Astrocyte of the cerebellum (primary cell): ENCODE measurements around the gene OSGIN1.

ENCODE experiments used
- DNase-seq: peaks from one replicate; pipeline ENCODE4 v3.0.0-alpha.2; 2011; ENCODE audit warnings: low read depth
- H3K4me3 ChIP-seq: 2 replicates; pipeline ENCODE4 v1.5.1; 2011; ENCODE audit warnings: mild to moderate bottlenecking, low read depth, low read length, moderate library complexity
- in situ Hi-C: cut with HindIII; loops from 2 replicates; pipeline ENCODE4 v1.10.0; 2017; ENCODE audit warnings: low sequenced_read_pairs
- TF ChIP-seq, protein P1 (sequence below): IDR thresholded peaks from 2 replicates; pipeline ENCODE4 v1.5.1; 2012; ENCODE audit warnings: low read length, low read depth, moderate library complexity, mild to moderate bottlenecking; ENCODE audit errors: missing control alignments

The OSGIN1 gene

DNA sequence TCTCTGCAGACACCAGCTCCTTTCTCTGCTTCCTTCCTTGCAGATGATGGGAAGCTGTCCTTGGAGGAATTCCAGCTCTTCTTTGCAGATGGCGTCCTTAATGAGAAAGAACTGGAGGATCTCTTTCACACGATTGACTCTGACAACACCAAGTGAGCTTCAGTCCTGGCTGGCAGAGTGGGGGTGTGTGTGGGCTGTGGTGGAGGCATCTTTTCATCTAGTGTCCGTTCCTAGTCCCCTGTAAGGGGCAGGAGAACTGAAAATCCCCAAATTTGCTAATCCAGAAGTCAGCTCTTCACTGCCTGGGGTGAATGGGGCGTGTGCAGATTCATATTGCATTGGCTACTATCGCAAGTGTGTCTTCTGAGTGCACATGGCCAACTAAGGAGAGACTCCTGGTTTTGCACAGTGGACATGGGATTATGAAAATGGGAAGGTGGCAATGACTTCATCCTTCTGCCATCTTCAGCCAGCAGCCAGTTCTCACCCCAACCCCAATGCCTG lies 25.4 kb downstream of the OSGIN1 start:
- no peak overlapping the region for H3K4me3 ChIP-seq
- TF ChIP-seq, protein P1, sequence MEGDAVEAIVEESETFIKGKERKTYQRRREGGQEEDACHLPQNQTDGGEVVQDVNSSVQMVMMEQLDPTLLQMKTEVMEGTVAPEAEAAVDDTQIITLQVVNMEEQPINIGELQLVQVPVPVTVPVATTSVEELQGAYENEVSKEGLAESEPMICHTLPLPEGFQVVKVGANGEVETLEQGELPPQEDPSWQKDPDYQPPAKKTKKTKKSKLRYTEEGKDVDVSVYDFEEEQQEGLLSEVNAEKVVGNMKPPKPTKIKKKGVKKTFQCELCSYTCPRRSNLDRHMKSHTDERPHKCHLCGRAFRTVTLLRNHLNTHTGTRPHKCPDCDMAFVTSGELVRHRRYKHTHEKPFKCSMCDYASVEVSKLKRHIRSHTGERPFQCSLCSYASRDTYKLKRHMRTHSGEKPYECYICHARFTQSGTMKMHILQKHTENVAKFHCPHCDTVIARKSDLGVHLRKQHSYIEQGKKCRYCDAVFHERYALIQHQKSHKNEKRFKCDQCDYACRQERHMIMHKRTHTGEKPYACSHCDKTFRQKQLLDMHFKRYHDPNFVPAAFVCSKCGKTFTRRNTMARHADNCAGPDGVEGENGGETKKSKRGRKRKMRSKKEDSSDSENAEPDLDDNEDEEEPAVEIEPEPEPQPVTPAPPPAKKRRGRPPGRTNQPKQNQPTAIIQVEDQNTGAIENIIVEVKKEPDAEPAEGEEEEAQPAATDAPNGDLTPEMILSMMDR, result no peak
- in situ Hi-C loops, result no loop called here
- DNase-seq, result no peak

DNA sequence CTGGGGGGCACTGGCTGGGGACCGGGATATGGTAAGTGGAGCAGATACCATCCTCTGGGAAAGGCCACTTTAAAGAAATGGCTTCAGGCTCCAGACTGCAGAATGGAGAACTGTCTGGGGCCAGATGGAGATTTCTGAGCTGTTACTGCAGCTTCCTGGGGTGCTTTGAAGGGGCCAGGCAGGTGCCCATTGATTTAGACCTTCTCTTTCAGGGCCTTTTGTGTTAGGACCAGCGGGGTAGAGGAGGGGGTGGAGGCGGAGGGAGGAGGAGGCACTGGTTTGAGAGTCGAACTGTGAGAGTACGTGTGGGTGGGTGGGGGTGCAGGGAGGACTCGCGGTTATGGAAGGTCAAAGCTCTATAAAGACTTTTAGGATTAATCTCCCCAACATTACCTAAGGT lies 26.4 kb downstream of the OSGIN1 start:
- TF ChIP-seq, protein P1, result no peak
- H3K4me3 ChIP-seq, result no peak overlapping the region
- in situ Hi-C loops, result no loop called here
- no peak for DNase-seq

GRCh38 chr16:83980794-83981193 lies 27.8 kb downstream of the OSGIN1 start:
- H3K4me3 ChIP-seq, result no peak overlapping the region
- DNase-seq, result no peak
- in situ Hi-C loops, result no loop called here
- TF ChIP-seq, protein P1, result no peak

DNA sequence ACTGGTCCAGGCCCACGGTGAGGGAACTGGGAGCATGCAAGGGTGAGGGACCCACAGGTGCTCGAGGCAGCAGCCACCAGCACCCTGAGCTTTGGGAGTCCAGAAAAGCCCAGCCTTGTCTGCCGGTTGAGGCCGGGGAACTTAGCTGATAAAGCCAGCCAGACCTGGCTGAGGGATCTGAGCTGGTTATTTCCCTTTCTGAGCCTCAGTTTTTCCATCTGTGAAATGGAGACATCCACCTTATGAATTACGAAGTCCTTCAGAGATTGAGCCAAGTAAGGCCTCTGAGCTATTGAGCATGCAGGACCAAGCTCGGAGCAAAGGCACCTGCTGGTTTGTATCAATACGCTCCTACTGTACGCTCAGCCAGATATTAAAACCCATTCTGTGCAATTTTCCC lies 28.8 kb downstream of the OSGIN1 start:
- no peak for DNase-seq
- H3K4me3 ChIP-seq, result no peak overlapping the region
- TF ChIP-seq, protein P1, result no peak
- in situ Hi-C loops, result no loop called here

DNA sequence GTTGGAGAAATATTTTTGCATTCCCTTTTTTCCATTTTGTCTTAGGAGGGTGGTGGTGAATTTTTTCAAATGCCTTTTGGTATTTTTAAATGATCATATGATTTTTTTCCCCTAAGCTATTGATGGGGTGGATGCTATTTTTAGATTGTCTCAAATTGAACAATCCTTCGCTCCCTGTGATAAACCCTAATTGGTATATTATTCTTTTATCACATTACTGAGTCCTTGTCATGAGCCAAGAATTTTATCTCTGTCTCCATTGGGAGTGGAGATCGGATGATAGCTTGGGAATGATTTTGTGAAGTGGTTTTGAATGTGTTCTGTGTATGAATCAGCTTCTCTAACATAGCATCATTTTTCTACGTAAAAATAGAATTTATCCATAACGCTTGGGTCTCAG lies 30.5 kb downstream of the OSGIN1 start:
- DNase-seq, result no peak
- in situ Hi-C loops, result no loop called here
- no peak overlapping the region for H3K4me3 ChIP-seq
- TF ChIP-seq, protein P1, result no peak

- TF ChIP-seq, protein P1, result no peak
- in situ Hi-C loops, result no loop called here
- DNase-seq, result no peak
- no peak overlapping the region for H3K4me3 ChIP-seq
Observed at GRCh38 chr16:83989300-83989699, 36.3 kb downstream of the OSGIN1 start.

DNA sequence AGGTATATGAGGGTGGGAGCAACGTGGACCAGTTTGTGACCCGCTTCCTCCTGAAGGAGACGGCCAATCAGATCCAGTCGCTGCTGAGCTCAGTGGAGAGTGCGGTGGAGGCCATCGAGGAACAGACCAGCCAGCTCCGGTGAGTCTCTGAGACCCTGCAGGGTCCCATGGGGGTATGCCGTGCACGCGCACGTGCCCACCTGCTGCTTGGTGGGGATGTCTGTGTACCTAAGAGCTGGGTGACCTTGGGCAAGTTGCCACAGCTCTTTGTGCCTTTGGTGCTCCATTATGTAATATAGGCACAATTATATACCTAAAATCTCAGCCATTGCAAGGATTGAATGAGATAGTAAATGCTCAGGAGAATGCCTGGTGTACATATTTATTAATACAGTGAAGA lies 37.5 kb downstream of the OSGIN1 start:
- TF ChIP-seq, protein P1, result no peak
- DNase-seq, result no peak
- H3K4me3 ChIP-seq, result no peak overlapping the region
- in situ Hi-C loops, result no loop called here
